GM21423 (cell line): ENCODE results near the gene RBFOX1.

Experiments
- ATAC-seq: cut with Tn5 transposase; IDR thresholded peaks from one replicate; pipeline ENCODE4 v1.9.1; 2021; ENCODE audit warnings: mild to moderate bottlenecking, moderate library complexity; ENCODE audit not compliant: unreplicated experiment

RBFOX1 gene

GRCh38 chr16:7512503-7512902 is 179.9 kb downstream of the RBFOX1 start:
- ATAC-seq: no peak

GRCh38 chr16:7513429-7513828 is 180.8 kb downstream of the RBFOX1 start:
- ATAC-seq: no peak

- no peak for ATAC-seq
Observed at GRCh38 chr16:7515543-7515942, 182.9 kb downstream of the RBFOX1 start.

- no peak for ATAC-seq
Observed at GRCh38 chr16:7517496-7517895, 184.9 kb downstream of the RBFOX1 start.

GRCh38 chr16:7518158-7518557 is 185.5 kb downstream of the RBFOX1 start:
- ATAC-seq: no peak

GRCh38 chr16:7521834-7522233 is 189.2 kb downstream of the RBFOX1 start:
- no peak for ATAC-seq

GRCh38 chr16:7524419-7524818 is 191.8 kb downstream of the RBFOX1 start:
- no peak for ATAC-seq

GRCh38 chr16:7526736-7527135 is 194.1 kb downstream of the RBFOX1 start:
- no peak for ATAC-seq

- no peak for ATAC-seq
Observed at GRCh38 chr16:7532534-7532933, 199.9 kb downstream of the RBFOX1 start.

- no peak for ATAC-seq
Observed at GRCh38 chr16:7534749-7535148, 202.1 kb downstream of the RBFOX1 start.

GRCh38 chr16:7541026-7541425 is 208.4 kb downstream of the RBFOX1 start:
- no peak for ATAC-seq

GRCh38 chr16:7545251-7545650 is 212.6 kb downstream of the RBFOX1 start:
- no peak for ATAC-seq

GRCh38 chr16:7546948-7547347 is 214.3 kb downstream of the RBFOX1 start:
- no peak for ATAC-seq

GRCh38 chr16:7547736-7548135 is 215.1 kb downstream of the RBFOX1 start:
- no peak for ATAC-seq

GRCh38 chr16:7548796-7549318 is 216.2 kb downstream of the RBFOX1 start:
- ATAC-seq: no peak

- ATAC-seq: no peak
Observed at GRCh38 chr16:7550096-7550495, 217.5 kb downstream of the RBFOX1 start.

- ATAC-seq: no peak
Observed at GRCh38 chr16:7555459-7555858, 222.8 kb downstream of the RBFOX1 start.

GRCh38 chr16:7561908-7562405 is 229.3 kb downstream of the RBFOX1 start:
- ATAC-seq: no peak

- no peak for ATAC-seq
Observed at GRCh38 chr16:7566360-7566759, 233.7 kb downstream of the RBFOX1 start.

GRCh38 chr16:7571366-7571765 is 238.7 kb downstream of the RBFOX1 start:
- ATAC-seq: no peak

GRCh38 chr16:7577588-7577987 is 244.9 kb downstream of the RBFOX1 start:
- no peak for ATAC-seq

- no peak for ATAC-seq
Observed at GRCh38 chr16:7579454-7579853, 246.8 kb downstream of the RBFOX1 start.

- ATAC-seq: no peak
Observed at GRCh38 chr16:7581175-7581574, 248.5 kb downstream of the RBFOX1 start.
